PC-3 (cell line): ENCODE data around the gene COPZ1. TPM values are rescaled to one million over a fixed set of nuclear protein-coding genes. Genes with fewer than 3 reads are reported as not detected.

Experiments used
- ATAC-seq: fragments of 200-7000 bp; cut with Tn5 transposase; 2 replicates; pipeline ENCODE4 v1.9.1; 2020; ENCODE audit warnings: mild to moderate bottlenecking, moderate library complexity
- BruUV-seq: library from RNA; stranded (reverse); fragments of 400-500 nt; replicated peaks from 2 replicates; lab custom pipeline; 2021; lab: Mats Ljungman, UMichigan
- CTCF ChIA-PET: fragments of 300-600 bp; sonication (Branson Sonifier 250); formaldehyde crosslinking; loops from one replicate; lab custom pipeline; 2022; ENCODE audit warnings: antibody characterized with exemption; lab: Charles Lee
- POLR2A ChIA-PET: fragments of 300-600 bp; sonication (Branson Sonifier 250); formaldehyde crosslinking; loops from one replicate; lab custom pipeline; 2022; ENCODE audit warnings: antibody characterized with exemption; ENCODE audit not compliant: unreplicated experiment; lab: Charles Lee
- DNase-seq: peaks from one replicate; pipeline ENCODE4 v3.0.0-alpha.2; 2015
- H2AFZ ChIP-seq: fragments of 300-600 bp; sonication (generic); 2 replicates; pipeline ENCODE4 v1.6.0; 2016; ENCODE audit warnings: antibody characterized with exemption, low read length
- H3F3A ChIP-seq: fragments of 300-600 bp; sonication (generic); one replicate; pipeline ENCODE4 v1.6.0; 2017; ENCODE audit warnings: antibody characterized with exemption, low read length, control low read depth, mild to moderate bottlenecking; ENCODE audit not compliant: unreplicated experiment
- H3K27ac ChIP-seq: fragments of 300-600 bp; sonication (generic); 2 replicates; pipeline ENCODE4 v1.5.1; 2016; ENCODE audit warnings: mild to moderate bottlenecking, low read length
- H3K27me3 ChIP-seq: fragments of 300-600 bp; sonication (generic); 2 replicates; pipeline ENCODE4 v1.6.1; 2016; ENCODE audit warnings: low read length, mixed read lengths
- H3K36me3 ChIP-seq: fragments of 300-600 bp; sonication (generic); 2 replicates; pipeline ENCODE4 v1.6.1; 2016; ENCODE audit warnings: low read depth, mixed run types, low read length, mixed read lengths
- H3K4me1 ChIP-seq: fragments of 300-600 bp; sonication (generic); 2 replicates; pipeline ENCODE4 v1.5.1; 2016; ENCODE audit warnings: low read length; ENCODE audit not compliant: insufficient read depth
- H3K4me2 ChIP-seq: fragments of 300-600 bp; sonication (generic); 2 replicates; pipeline ENCODE4 v1.6.0; 2016; ENCODE audit warnings: low read length
- H3K4me3 ChIP-seq: fragments of 300-600 bp; sonication (generic); 2 replicates; pipeline ENCODE4 v1.5.1; 2016; ENCODE audit warnings: mild to moderate bottlenecking, low read length, mixed read lengths
- H3K79me2 ChIP-seq: fragments of 300-600 bp; sonication (generic); 2 replicates; pipeline ENCODE4 v1.6.1; 2017; ENCODE audit warnings: low read length, mixed read lengths
- H3K9ac ChIP-seq: fragments of 300-600 bp; sonication (generic); 2 replicates; pipeline ENCODE4 v1.6.0; 2016; ENCODE audit warnings: mild to moderate bottlenecking, low read length
- H3K9me2 ChIP-seq: fragments of 300-600 bp; sonication (generic); replicated peaks from 2 replicates; pipeline ENCODE4 v1.6.1; 2016; ENCODE audit warnings: mixed run types, low read length, mixed read lengths
- H3K9me3 ChIP-seq: fragments of 300-600 bp; sonication (generic); 2 replicates; pipeline ENCODE4 v1.6.1; 2016; ENCODE audit warnings: low read length, mixed read lengths
- H4K20me1 ChIP-seq: fragments of 300-600 bp; sonication (generic); 2 replicates; pipeline ENCODE4 v1.6.1; 2016; ENCODE audit warnings: low read length, mixed read lengths
- EZH2 ChIP-seq: fragments of 300-600 bp; sonication (generic); IDR thresholded peaks from one replicate; pipeline ENCODE4 v1.6.1; 2017; ENCODE audit warnings: antibody characterized with exemption, mild to moderate bottlenecking, low read length; ENCODE audit not compliant: unreplicated experiment
- EZH2phosphoT487 ChIP-seq: fragments of 300-600 bp; sonication (generic); IDR thresholded peaks from 2 replicates; pipeline ENCODE4 v1.6.1; 2018; ENCODE audit warnings: mild to moderate bottlenecking, antibody characterized with exemption, low read length, borderline replicate concordance
- intact Hi-C: fragments of 100-400 bp; cut with micrococcal nuclease; formaldehyde crosslinking; loops from 2 replicates; pipeline ENCODE4 v1.9.0; 2023
- total RNA-seq: library from RNA; depleted of rRNA; stranded (reverse); fragments of >200 nt; gene quantifications from 2 replicates; pipeline ENCODE4 v1.2.3, GENCODE V29; 2014
- TF ChIP-seq, protein P1 (sequence below): fragments of 300-600 bp; sonication (generic); conservative IDR thresholded peaks from 2 replicates; pipeline ENCODE4 v1.5.1; 2017; ENCODE audit warnings: antibody characterized with exemption, low read depth, mild to moderate bottlenecking, low read length

Gene COPZ1
- total RNA-seq, 1 experiment from 2014 or later: 121 TPM

DNA sequence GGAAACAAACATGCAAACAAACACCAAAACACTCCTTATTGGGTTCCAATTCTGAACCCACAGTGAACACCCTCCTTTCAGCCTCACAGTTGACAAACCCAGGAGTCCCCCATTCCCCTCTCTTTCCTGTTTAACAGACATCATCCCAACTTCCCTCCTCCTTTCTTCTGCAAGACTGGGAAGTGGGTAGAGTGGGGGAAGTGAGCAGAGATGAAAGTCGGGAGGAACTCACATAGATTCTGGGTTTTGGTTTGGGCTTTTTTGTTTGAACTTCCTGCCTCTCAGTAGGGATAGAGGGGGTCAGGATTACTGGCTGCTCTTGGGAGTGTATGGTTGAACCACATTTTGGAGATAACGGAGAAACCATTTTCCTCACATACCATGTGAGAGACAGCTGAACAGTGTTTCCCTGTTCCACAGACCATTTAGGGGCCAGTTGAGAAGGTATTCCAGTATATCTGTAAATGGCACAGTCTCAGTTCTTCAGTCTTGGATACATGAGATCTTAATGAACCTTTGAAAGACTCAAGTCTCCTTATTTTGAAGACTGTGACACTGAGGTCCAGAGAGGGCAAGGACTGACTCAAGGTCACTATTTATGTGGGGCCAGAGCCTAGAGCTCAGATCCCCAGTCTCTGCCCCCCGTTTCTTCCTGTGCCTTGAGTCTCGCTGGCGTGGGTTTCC is 43.2 kb downstream of the COPZ1 start:
- no TSS peak for BruUV-seq
- H3K9me3 ChIP-seq: no peaks in the 10 kb centered on the region
- H2AFZ ChIP-seq: peak overlapping the region; percentile 83
- H4K20me1 ChIP-seq: no peaks in the 10 kb centered on the region
- peak overlapping the region; percentile 77 for H3K4me2 ChIP-seq
- H3K4me1 ChIP-seq: peaks cover 6% of the 10 kb centered on the region
- H3K9ac ChIP-seq: peak overlapping the region; percentile 22; the same call in 1 of the 2 replicates
- H3K79me2 ChIP-seq: no peaks in the 10 kb centered on the region
- H3F3A ChIP-seq: no peaks in the 10 kb centered on the region
- POLR2A ChIA-PET: interaction anchor here (0.5 kb wide), 2 partner anchors 18 to 43 kb away, joined by 3 read pairs; partner anchors contain the start of gene COPZ1
- DNase-seq (no peak), ATAC-seq (peak; percentile 5; the same call in 1 of the 2 replicates)
- CTCF ChIA-PET: interaction anchor here (0.7 to 1.1 kb wide), 6 partner anchors 8 to 116 kb away, joined by 3 to 15 read pairs (median 6); no protein-coding TSS in a partner anchor
- TF ChIP-seq EZH2phosphoT487 (no peak), EZH2 (no peak)
- TF ChIP-seq, protein P1, sequence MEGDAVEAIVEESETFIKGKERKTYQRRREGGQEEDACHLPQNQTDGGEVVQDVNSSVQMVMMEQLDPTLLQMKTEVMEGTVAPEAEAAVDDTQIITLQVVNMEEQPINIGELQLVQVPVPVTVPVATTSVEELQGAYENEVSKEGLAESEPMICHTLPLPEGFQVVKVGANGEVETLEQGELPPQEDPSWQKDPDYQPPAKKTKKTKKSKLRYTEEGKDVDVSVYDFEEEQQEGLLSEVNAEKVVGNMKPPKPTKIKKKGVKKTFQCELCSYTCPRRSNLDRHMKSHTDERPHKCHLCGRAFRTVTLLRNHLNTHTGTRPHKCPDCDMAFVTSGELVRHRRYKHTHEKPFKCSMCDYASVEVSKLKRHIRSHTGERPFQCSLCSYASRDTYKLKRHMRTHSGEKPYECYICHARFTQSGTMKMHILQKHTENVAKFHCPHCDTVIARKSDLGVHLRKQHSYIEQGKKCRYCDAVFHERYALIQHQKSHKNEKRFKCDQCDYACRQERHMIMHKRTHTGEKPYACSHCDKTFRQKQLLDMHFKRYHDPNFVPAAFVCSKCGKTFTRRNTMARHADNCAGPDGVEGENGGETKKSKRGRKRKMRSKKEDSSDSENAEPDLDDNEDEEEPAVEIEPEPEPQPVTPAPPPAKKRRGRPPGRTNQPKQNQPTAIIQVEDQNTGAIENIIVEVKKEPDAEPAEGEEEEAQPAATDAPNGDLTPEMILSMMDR: no peak
- no peaks in the 10 kb centered on the region for H3K9me2 ChIP-seq
- H3K27me3 ChIP-seq: no peaks in the 10 kb centered on the region
- peak overlapping the region; percentile 30; the same call in 1 of the 2 replicates for H3K4me3 ChIP-seq
- no peak overlapping the region for H3K27ac ChIP-seq
- intact Hi-C loops: loop anchor here (1.0 kb wide), 1 partner anchor 11 kb away; no protein-coding TSS in a partner anchor
- H3K36me3 ChIP-seq: no peaks in the 10 kb centered on the region

DNA sequence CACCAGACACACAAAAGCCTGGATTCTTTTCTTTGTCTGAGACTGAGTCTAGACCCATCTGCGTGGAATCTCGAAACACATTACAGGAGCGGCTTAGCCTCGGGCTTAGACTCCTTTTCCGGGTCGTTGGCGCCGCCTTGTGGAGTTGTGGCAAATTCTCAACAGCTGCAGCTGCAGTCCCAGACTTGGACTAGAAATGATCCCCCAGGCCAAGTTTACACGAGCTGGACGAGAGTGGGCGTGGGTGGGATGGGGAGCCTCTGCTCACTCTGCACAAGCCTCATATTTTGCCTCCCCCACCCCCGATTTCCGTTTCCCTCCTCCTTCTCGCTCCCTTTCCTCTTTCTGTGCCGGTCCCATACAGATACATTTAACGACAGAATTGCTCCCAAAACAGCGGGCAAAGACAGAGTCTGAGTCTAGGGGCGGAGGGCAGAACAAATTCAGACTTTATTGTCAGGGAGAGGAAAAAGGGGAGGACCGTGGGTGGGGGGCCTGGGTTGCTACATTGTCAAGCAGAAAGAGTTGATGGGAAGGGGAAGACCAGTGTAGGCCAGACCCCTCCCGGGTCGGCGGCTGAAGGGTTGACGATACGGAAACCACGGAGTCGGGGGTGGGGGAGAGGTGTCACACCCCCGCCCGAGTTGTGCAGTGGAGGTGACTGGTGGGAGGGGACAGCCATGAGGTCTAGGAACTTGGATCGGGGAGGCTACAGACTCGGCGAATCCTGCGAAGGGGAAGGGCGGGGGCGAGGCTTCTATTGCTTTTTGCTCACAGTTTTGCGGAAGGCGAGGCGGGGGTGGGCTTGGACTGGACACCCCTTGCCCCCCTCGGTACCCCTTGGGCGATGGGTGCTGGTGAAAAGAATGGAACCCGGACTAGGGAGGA is 44.0 kb downstream of the COPZ1 start:
- Histone ChIP-seq H3K4me1 (peaks cover 14% of the 10 kb centered on the region), H3K9ac (peak overlapping the region; percentile 22; the same call in 1 of the 2 replicates), H3F3A (no peaks in the 10 kb centered on the region), H3K4me2 (peak overlapping the region; percentile 77), H3K79me2 (no peaks in the 10 kb centered on the region), H3K27me3 (no peaks in the 10 kb centered on the region), H3K27ac (no peak overlapping the region), H3K9me2 (no peaks in the 10 kb centered on the region), H3K36me3 (no peaks in the 10 kb centered on the region), H3K9me3 (no peaks in the 10 kb centered on the region), H3K4me3 (peak overlapping the region; percentile 37; the same call in 1 of the 2 replicates), H4K20me1 (no peaks in the 10 kb centered on the region), H2AFZ (peak overlapping the region; percentile 83)
- ChIA-PET POLR2A (interaction anchor here (0.5 to 0.6 kb wide), 3 partner anchors 18 to 82 kb away, joined by 3 to 4 read pairs (median 3); partner anchors contain the start of gene COPZ1), CTCF (interaction anchor here (0.5 to 1.1 kb wide), 7 partner anchors 9 to 144 kb away, joined by 3 to 15 read pairs (median 5); no protein-coding TSS in a partner anchor)
- peak; percentile 79 for ATAC-seq
- TF ChIP-seq, protein P1: peak; percentile 93
- TF ChIP-seq EZH2 (no peak), EZH2phosphoT487 (no peak)
- BruUV-seq: no TSS peak
- intact Hi-C loops: loop anchor here (1.0 kb wide), 1 partner anchor 10 kb away; no protein-coding TSS in a partner anchor
- DNase-seq: peak; percentile 91
